Measurements from ENCODE around the gene NR2F2.

DNA sequence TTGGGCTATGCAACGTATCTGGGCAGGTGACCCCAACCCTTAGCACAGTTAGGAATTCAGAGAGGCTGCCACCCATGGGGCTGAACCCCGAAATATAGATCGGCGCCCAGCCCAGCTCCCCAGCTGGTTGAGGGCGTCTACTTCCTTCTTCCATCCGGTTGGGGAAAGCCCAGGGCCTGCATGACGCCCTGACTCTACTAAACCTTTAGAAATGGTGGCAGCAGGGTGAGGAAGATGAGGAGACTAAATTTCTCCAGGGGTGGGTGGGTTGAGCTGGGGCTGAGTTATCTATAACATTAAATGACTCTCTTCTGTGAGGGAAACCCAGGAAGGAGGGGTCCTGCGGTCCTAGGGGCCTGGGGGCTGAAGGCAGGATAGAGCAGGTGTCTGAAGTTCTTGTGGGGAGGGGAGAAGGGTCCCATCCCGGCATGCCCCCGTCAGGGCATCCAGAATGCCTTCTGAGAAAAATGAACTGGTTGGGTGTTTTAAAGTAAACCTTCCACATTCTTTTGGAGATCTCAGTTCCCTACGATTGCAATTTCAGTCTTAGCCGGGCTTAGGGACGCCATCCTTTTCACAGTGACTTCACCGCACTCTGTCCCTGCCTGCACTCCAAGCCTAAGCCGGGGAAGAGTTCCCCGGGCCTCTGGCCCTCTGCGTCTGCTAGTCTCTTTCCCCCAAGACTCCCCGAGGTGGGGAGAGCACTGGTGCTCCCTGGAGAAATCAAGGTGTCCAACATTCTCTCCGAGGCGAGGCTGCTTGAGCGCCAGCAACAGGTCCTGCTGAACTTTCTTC is 28.5 kb downstream of the NR2F2 start:
- no peak for TF ChIP-seq EP300 (IDR thresholded peaks at IDR 0.05)
- TF ChIP-seq, protein P1, sequence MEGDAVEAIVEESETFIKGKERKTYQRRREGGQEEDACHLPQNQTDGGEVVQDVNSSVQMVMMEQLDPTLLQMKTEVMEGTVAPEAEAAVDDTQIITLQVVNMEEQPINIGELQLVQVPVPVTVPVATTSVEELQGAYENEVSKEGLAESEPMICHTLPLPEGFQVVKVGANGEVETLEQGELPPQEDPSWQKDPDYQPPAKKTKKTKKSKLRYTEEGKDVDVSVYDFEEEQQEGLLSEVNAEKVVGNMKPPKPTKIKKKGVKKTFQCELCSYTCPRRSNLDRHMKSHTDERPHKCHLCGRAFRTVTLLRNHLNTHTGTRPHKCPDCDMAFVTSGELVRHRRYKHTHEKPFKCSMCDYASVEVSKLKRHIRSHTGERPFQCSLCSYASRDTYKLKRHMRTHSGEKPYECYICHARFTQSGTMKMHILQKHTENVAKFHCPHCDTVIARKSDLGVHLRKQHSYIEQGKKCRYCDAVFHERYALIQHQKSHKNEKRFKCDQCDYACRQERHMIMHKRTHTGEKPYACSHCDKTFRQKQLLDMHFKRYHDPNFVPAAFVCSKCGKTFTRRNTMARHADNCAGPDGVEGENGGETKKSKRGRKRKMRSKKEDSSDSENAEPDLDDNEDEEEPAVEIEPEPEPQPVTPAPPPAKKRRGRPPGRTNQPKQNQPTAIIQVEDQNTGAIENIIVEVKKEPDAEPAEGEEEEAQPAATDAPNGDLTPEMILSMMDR (IDR thresholded peaks at IDR 0.05): no peak
- no peak for TF ChIP-seq POLR2A (IDR thresholded peaks at IDR 0.05)
